Stimulated activated CD4-positive, alpha-beta T cell treated with anti-CD3 and anti-CD28 coated beads, Interleukin-2, amount 100 ng/mL, for 48 hours (primary cell): ENCODE results near the gene FAM24A.
"Not testable (repeated sequence)": the region's sequence is repeated elsewhere in the genome, so short reads cannot be mapped to it uniquely, and the experiment has no call there.

Experiments used
- DNase-seq, 2 donors: peaks; one replicate each; pipeline ENCODE4 v3.0.0-alpha.2; 2020

The FAM24A gene

GRCh38 chr10:122910310-122910709 is at the start of gene FAM24A:
FAM24A (plus strand) TSS chr10:122910610; CDS start chr10:122911635, 1,025 bp downstream.
- no peak for DNase-seq

GRCh38 chr10:122861711-122862161 is 48.7 kb upstream of the FAM24A start:
- no peak for DNase-seq

GRCh38 chr10:122863216-122864193 is 46.9 kb upstream of the FAM24A start:
- DNase-seq: no peak

GRCh38 chr10:122864194-122864592 is 46.2 kb upstream of the FAM24A start:
- DNase-seq: no peak

- no peak for DNase-seq
Observed at GRCh38 chr10:122864901-122865300, 45.5 kb upstream of the FAM24A start.

GRCh38 chr10:122866757-122867482 is 43.5 kb upstream of the FAM24A start:
- not testable (repeated sequence) for DNase-seq

- not testable (repeated sequence) for DNase-seq
Observed at GRCh38 chr10:122868768-122869167, 41.6 kb upstream of the FAM24A start.

GRCh38 chr10:122871947-122872346 is 38.5 kb upstream of the FAM24A start:
- not testable (repeated sequence) for DNase-seq

- no peak for DNase-seq
Observed at GRCh38 chr10:122875843-122876466, 34.5 kb upstream of the FAM24A start.

- DNase-seq: no peak
Observed at GRCh38 chr10:122876467-122876855, 33.9 kb upstream of the FAM24A start.

- DNase-seq: no peak
Observed at GRCh38 chr10:122877264-122877663, 33.1 kb upstream of the FAM24A start.

- DNase-seq: peak in 1 of 2 donors; percentile 5
Observed at GRCh38 chr10:122878799-122879338, 31.5 kb upstream of the FAM24A start.

GRCh38 chr10:122879339-122880273 is 30.8 kb upstream of the FAM24A start, which contains the start of gene FAM24B:
FAM24B (minus strand) TSS chr10:122879581; CDS start chr10:122850515, 29,066 bp downstream.
- DNase-seq: peak; percentile 88 to 90

GRCh38 chr10:122882766-122883165 is 27.6 kb upstream of the FAM24A start:
- DNase-seq: no peak

GRCh38 chr10:122884166-122884565 is 26.2 kb upstream of the FAM24A start:
- DNase-seq: no peak

GRCh38 chr10:122894261-122894944 is 16.0 kb upstream of the FAM24A start:
- no peak for DNase-seq

- not testable (repeated sequence) for DNase-seq
Observed at GRCh38 chr10:122903861-122904260, 6.5 kb upstream of the FAM24A start.

GRCh38 chr10:122911889-122912484 is 1.6 kb downstream of the FAM24A start:
- DNase-seq: peak; percentile 52 to 56

- DNase-seq: no peak
Observed at GRCh38 chr10:122915700-122916099, 5.3 kb downstream of the FAM24A start.

- no peak for DNase-seq
Observed at GRCh38 chr10:122930140-122930539, 19.7 kb downstream of the FAM24A start.
